Panc1 (cell line): ENCODE results near the gene FAM83C. TPM values are rescaled to one million over a fixed set of nuclear protein-coding genes. Genes with fewer than 3 reads are reported as not detected.

Source experiments
- ATAC-seq: fragments of 200-7000 bp; cut with Tn5 transposase; 2 replicates; pipeline ENCODE4 v1.9.1; 2020; ENCODE audit warnings: mild to moderate bottlenecking, moderate library complexity
- BruUV-seq: library from RNA; stranded (reverse); fragments of 400-500 nt; replicated peaks from 2 replicates; lab custom pipeline; 2021; lab: Mats Ljungman, UMichigan
- CTCF ChIA-PET: fragments of 300-600 bp; sonication (Branson Sonifier 250); formaldehyde crosslinking; loops from one replicate; lab custom pipeline; 2022; ENCODE audit warnings: antibody characterized with exemption; lab: Charles Lee
- POLR2A ChIA-PET: fragments of 300-600 bp; sonication (Branson Sonifier 250); formaldehyde crosslinking; loops from one replicate; lab custom pipeline; 2022; ENCODE audit warnings: antibody characterized with exemption; lab: Charles Lee
- DNase-seq: peaks from one replicate; pipeline ENCODE4 v3.0.0-alpha.2; 2010; ENCODE audit warnings: low read depth, low spot score
- H3K27ac ChIP-seq: 2 replicates; pipeline ENCODE4 v1.5.1; 2011; ENCODE audit warnings: mild to moderate bottlenecking, low read length, inconsistent platforms
- H3K27me3 ChIP-seq: fragments of 200-500 bp; sonication (Bioruptor generic); 2 replicates; pipeline ENCODE4 v1.6.0; 2014; ENCODE audit warnings: low read length, inconsistent platforms; ENCODE audit not compliant: control insufficient read depth, insufficient read depth
- H3K36me3 ChIP-seq: fragments of 200-500 bp; sonication (Bioruptor generic); 2 replicates; pipeline ENCODE4 v1.5.1; 2014; ENCODE audit warnings: inconsistent platforms, mild to moderate bottlenecking, low read length, moderate library complexity; ENCODE audit not compliant: control insufficient read depth, insufficient read depth
- H3K4me1 ChIP-seq: 2 replicates; pipeline ENCODE4 v1.5.1; 2011; ENCODE audit warnings: inconsistent platforms, mild to moderate bottlenecking, low read length, moderate library complexity; ENCODE audit not compliant: control insufficient read depth, insufficient read depth
- H3K4me3 ChIP-seq, 2 experiments: 2 replicates each; pipeline ENCODE4 v1.5.1; 2011 to 2012; ENCODE audit warnings: low read depth in 2 of 2, low read length in 2 of 2, mild to moderate bottlenecking in 2 of 2, inconsistent platforms in 1 of 2, moderate library complexity in 1 of 2
- H3K9me3 ChIP-seq: fragments of 200-500 bp; sonication (Bioruptor generic); 2 replicates; pipeline ENCODE4 v1.5.1; 2014; ENCODE audit warnings: low read depth, mild to moderate bottlenecking, inconsistent platforms, low read length, moderate library complexity; ENCODE audit not compliant: control insufficient read depth, insufficient read depth
- CTCF ChIP-seq: fragments of 450-650 bp; IDR thresholded peaks from 2 replicates; pipeline ENCODE4 v1.5.1; 2017; ENCODE audit warnings: mild to moderate bottlenecking
- POLR2AphosphoS5 ChIP-seq: IDR thresholded peaks from 2 replicates; pipeline ENCODE4 v1.6.1; 2012; ENCODE audit warnings: mild to moderate bottlenecking, low read depth, low read length, moderate library complexity
- REST ChIP-seq, 2 experiments: IDR thresholded peaks; 2 replicates each; pipeline ENCODE4 v1.6.1; 2011 to 2012; ENCODE audit warnings: low read depth in 2 of 2, control low read depth in 1 of 2, low read length in 1 of 2, mild to moderate bottlenecking in 1 of 2, moderate library complexity in 1 of 2; ENCODE audit not compliant: insufficient read depth in 1 of 2
- SIN3A ChIP-seq: IDR thresholded peaks from 2 replicates; pipeline ENCODE4 v1.6.1; 2012; ENCODE audit warnings: low read depth, mild to moderate bottlenecking, low read length, moderate library complexity, borderline replicate concordance; ENCODE audit not compliant: insufficient read depth
- TCF7L2 ChIP-seq: IDR thresholded peaks from 2 replicates; pipeline ENCODE4 v1.6.1; 2011; ENCODE audit warnings: mild to moderate bottlenecking, low read depth, low read length, inconsistent platforms
- in situ Hi-C: cut with HindIII; loops from 2 replicates; pipeline ENCODE4 v1.10.0; 2016; ENCODE audit warnings: low sequenced_read_pairs, low pct_unique_long_range_greater_than_20kb
- intact Hi-C: fragments of 100-400 bp; cut with micrococcal nuclease; formaldehyde crosslinking; loops from one replicate; pipeline ENCODE4 v1.10.0; 2022; ENCODE audit not compliant: unreplicated experiment
- total RNA-seq: library from RNA; stranded (reverse); gene quantifications from one replicate; pipeline ENCODE4 v1.2.1, GENCODE V29; 2021; ENCODE audit not compliant: unreplicated experiment

The FAM83C gene
- total RNA-seq, 1 experiment from 2014 or later, result not detected

- Histone ChIP-seq H3K4me3 (no peak overlapping the region), H3K27me3 (no peaks in the 10 kb centered on the region), H3K27ac (peak overlapping the region; percentile 97; the same call in 1 of the 2 replicates), H3K9me3 (no peaks in the 10 kb centered on the region), H3K36me3 (no peaks in the 10 kb centered on the region; the same call in 1 of the 2 replicates), H3K4me1 (peaks cover 42% of the 10 kb centered on the region)
- POLR2A ChIA-PET, result no interaction called here
- DNase-seq, result no peak
- CTCF ChIA-PET, result no interaction called here
- TF ChIP-seq REST (IDR thresholded peaks at IDR 0.05; ENCODE audit: insufficient read depth in 1 of 2, low read depth in 2 of 2, low read length in 1 of 2), result no peak
- no peak for TF ChIP-seq TCF7L2
- no peak for TF ChIP-seq SIN3A
- TF ChIP-seq CTCF, result no peak
- no peak for TF ChIP-seq POLR2AphosphoS5
- intact Hi-C loops, result loop anchor here (5.0 kb wide), 1 partner anchor 147 kb away; no protein-coding TSS in a partner anchor
- ATAC-seq, result no peak
- BruUV-seq, result no TSS peak
- in situ Hi-C loops, result no loop called here
Measured at GRCh38 chr20:35300469-35301262, 8.4 kb upstream of the FAM83C start.

GRCh38 chr20:35299780-35300179 lies 7.6 kb upstream of the FAM83C start:
- Histone ChIP-seq H3K27ac (peak overlapping the region; percentile 1; the same call in 1 of the 2 replicates), H3K27me3 (no peaks in the 10 kb centered on the region), H3K4me1 (peaks cover 33% of the 10 kb centered on the region), H3K9me3 (no peaks in the 10 kb centered on the region), H3K36me3 (no peaks in the 10 kb centered on the region; the same call in 1 of the 2 replicates), H3K4me3 (no peak overlapping the region)
- BruUV-seq, result no TSS peak
- in situ Hi-C loops (no loop called here), intact Hi-C loops (loop anchor here (5.0 kb wide), 1 partner anchor 148 kb away; no protein-coding TSS in a partner anchor)
- no peak for DNase-seq
- ATAC-seq, result no peak
- TF ChIP-seq REST (IDR thresholded peaks at IDR 0.05; ENCODE audit: insufficient read depth in 1 of 2, low read depth in 2 of 2, low read length in 1 of 2) (no peak), TCF7L2 (no peak), CTCF (no peak), POLR2AphosphoS5 (no peak), SIN3A (no peak)
- ChIA-PET CTCF (no interaction called here), POLR2A (interaction anchor here (0.6 kb wide), 1 partner anchor 470 kb away, joined by 3 read pairs; no protein-coding TSS in a partner anchor)
